ENCODE data around the gene TNP1.

- TF ChIP-seq CTCF (IDR thresholded peaks at IDR 0.05) (no peak), POLR2AphosphoS5 (IDR thresholded peaks at IDR 0.05) (no peak), EP300 (IDR thresholded peaks at IDR 0.05) (no peak)
Observed at GRCh38 chr2:216830346-216830745, 29.5 kb downstream of the TNP1 start.

All from upper lobe of left lung (tissue), 4 donors.